K562 (cell line): ENCODE results near the gene DIS3L. TPM values are rescaled to one million over a fixed set of nuclear protein-coding genes. Genes with fewer than 3 reads are reported as not detected.

Source experiments
- CXXC5 ChIP-seq: fragments of 250-450 bp; sonication (Bioruptor Pico); IDR thresholded peaks from 2 replicates; pipeline ENCODE4 v1.8.0; 2022; ENCODE audit warnings: inconsistent platforms, mild to moderate bottlenecking, moderate library complexity
- GATA2 ChIP-seq: sonication (generic); formaldehyde crosslinking; IDR thresholded peaks from 2 replicates; pipeline ENCODE4 v1.4.0; 2020; ENCODE audit warnings: mild to moderate bottlenecking, missing genetic modification reagents
- PRPF4 ChIP-seq: fragments of 200-400 bp; formaldehyde crosslinking; IDR thresholded peaks from one replicate; pipeline ENCODE4 v1.6.1; 2017; ENCODE audit warnings: low read length, low read depth, mild to moderate bottlenecking; ENCODE audit not compliant: insufficient read depth, poor library complexity, severe bottlenecking
- SP1 ChIP-seq: sonication (generic); formaldehyde crosslinking; IDR thresholded peaks from 2 replicates; pipeline ENCODE4 v1.8.1; 2022; ENCODE audit warnings: mild to moderate bottlenecking, missing genetic modification reagents
- TEAD2 ChIP-seq: fragments of 450-650 bp; IDR thresholded peaks from 2 replicates; pipeline ENCODE4 v1.6.1; 2016; ENCODE audit warnings: missing genetic modification characterization, control low read depth, missing compliant biosample characterization
- polyA plus RNA-seq, 8 experiments: library from polyadenylated mRNA; depleted of rRNA in 4 of 8; stranded (reverse) in 5 of 8; unstranded in 3 of 8; fragments of >200 nt; fragmentation: Nextera tagmentation in 2 of 8; fragmentation: Illumina TruSeq in 1 of 8; extraction: Ambion mirVana in 2 of 8; extraction: Trizol in 1 of 8; gene quantifications; 2 replicates each; pipeline versions ENCODE4 v1.2.1 to v1.2.3, GENCODE V29; 2011 to 2014; ENCODE audit warnings: inconsistent platforms in 1 of 8, missing spikeins in 1 of 8
- total RNA-seq, 7 experiments: library from RNA; depleted of rRNA in 6 of 7; stranded (reverse); fragments of >200 nt in 6 of 7; fragmentation: Illumina TruSeq in 2 of 7; extraction: Trizol in 2 of 7; gene quantifications; 2 replicates each; pipeline versions ENCODE4 v1.2.1 to v1.2.3, GENCODE V29; 2011 to 2021; ENCODE audit warnings: low replicate concordance in 1 of 7
- TF ChIP-seq, protein P1 (sequence below): fragments of 450-650 bp; IDR thresholded peaks from 2 replicates; pipeline ENCODE4 v1.6.1; 2018; ENCODE audit not compliant: partially characterized antibody
- TF ChIP-seq, protein P2 (sequence below): fragments of 450-650 bp; IDR thresholded peaks from 2 replicates; pipeline ENCODE4 v1.6.1; 2016; ENCODE audit warnings: borderline replicate concordance
- TF ChIP-seq, protein P3 (sequence below): fragments of 450-650 bp; IDR thresholded peaks from 2 replicates; pipeline ENCODE4 v1.6.1; 2016
- TF ChIP-seq, protein P4 (sequence below), 2 experiments: fragments of 450-650 bp; conservative IDR thresholded peaks; 2 replicates each; pipeline ENCODE4 v1.6.1; 2017; ENCODE audit warnings: mild to moderate bottlenecking in 2 of 2, moderate library complexity in 2 of 2
- TF ChIP-seq, protein P5 (sequence below): fragments of 450-650 bp; IDR thresholded peaks from 2 replicates; pipeline ENCODE4 v1.7.0; 2016; ENCODE audit warnings: borderline replicate concordance

DIS3L gene
- total and polyA plus RNA-seq, 9 of the 15 experiments (the other 6 are each of a cell fraction or from before 2014, with no cell fraction given), result 5.9 to 34.6 (median 16.9) TPM

DNA sequence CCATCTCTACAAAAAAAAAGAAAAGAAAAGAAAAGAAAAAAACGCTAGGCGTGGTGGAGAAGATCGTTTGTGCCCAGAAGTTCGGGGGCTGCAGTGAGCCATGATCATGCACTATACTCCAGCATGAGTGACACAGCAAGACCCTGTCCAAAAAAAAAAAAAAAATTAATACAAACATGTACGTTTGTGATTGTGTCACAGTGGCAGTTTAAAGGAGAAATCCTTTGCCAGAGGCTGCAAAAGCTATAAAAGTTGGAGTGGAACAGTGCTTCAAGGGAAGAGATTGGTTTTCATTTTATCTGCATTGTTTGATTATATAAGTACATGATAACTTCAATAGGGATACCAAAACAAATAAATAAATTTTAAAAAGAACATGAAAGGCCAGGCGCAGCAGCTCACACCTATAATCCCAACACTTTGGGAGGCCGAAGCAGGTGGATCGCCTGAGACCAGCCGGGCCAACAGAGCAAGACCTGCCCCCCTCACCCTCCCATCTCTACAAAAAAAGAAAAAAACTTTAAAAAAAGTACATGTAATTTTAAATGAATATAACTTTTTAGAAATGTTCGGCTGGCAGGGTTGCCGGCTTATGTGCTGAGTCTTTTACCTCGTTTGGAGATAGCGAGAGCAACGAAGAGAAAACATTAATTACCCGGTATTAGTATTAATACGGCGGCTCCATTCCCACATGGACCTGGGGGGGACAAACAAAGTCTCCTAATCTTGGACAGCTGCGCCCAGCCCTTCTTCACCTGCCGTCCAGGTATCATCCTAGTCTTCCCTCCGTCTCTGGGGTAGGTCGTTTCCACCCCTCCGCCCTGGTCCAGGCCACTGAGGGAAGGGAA, 573 bp upstream of the DIS3L start (continued):
- TF ChIP-seq, protein P1, sequence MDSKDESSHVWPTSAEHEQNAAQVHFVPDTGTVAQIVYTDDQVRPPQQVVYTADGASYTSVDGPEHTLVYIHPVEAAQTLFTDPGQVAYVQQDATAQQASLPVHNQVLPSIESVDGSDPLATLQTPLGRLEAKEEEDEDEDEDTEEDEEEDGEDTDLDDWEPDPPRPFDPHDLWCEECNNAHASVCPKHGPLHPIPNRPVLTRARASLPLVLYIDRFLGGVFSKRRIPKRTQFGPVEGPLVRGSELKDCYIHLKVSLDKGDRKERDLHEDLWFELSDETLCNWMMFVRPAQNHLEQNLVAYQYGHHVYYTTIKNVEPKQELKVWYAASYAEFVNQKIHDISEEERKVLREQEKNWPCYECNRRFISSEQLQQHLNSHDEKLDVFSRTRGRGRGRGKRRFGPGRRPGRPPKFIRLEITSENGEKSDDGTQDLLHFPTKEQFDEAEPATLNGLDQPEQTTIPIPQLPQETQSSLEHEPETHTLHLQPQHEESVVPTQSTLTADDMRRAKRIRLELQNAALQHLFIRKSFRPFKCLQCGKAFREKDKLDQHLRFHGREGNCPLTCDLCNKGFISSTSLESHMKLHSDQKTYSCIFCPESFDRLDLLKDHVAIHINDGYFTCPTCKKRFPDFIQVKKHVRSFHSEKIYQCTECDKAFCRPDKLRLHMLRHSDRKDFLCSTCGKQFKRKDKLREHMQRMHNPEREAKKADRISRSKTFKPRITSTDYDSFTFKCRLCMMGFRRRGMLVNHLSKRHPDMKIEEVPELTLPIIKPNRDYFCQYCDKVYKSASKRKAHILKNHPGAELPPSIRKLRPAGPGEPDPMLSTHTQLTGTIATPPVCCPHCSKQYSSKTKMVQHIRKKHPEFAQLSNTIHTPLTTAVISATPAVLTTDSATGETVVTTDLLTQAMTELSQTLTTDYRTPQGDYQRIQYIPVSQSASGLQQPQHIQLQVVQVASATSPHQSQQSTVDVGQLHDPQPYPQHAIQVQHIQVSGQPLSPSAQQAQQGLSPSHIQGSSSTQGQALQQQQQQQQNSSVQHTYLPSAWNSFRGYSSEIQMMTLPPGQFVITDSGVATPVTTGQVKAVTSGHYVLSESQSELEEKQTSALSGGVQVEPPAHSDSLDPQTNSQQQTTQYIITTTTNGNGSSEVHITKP, result peak; percentile 89
- no peak for TF ChIP-seq TEAD2
- TF ChIP-seq, protein P2, sequence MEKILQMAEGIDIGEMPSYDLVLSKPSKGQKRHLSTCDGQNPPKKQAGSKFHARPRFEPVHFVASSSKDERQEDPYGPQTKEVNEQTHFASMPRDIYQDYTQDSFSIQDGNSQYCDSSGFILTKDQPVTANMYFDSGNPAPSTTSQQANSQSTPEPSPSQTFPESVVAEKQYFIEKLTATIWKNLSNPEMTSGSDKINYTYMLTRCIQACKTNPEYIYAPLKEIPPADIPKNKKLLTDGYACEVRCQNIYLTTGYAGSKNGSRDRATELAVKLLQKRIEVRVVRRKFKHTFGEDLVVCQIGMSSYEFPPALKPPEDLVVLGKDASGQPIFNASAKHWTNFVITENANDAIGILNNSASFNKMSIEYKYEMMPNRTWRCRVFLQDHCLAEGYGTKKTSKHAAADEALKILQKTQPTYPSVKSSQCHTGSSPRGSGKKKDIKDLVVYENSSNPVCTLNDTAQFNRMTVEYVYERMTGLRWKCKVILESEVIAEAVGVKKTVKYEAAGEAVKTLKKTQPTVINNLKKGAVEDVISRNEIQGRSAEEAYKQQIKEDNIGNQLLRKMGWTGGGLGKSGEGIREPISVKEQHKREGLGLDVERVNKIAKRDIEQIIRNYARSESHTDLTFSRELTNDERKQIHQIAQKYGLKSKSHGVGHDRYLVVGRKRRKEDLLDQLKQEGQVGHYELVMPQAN, result 0 out of 2 replicates have a peak, but pooled peaks have one; percentile 35
- TF ChIP-seq, protein P3, sequence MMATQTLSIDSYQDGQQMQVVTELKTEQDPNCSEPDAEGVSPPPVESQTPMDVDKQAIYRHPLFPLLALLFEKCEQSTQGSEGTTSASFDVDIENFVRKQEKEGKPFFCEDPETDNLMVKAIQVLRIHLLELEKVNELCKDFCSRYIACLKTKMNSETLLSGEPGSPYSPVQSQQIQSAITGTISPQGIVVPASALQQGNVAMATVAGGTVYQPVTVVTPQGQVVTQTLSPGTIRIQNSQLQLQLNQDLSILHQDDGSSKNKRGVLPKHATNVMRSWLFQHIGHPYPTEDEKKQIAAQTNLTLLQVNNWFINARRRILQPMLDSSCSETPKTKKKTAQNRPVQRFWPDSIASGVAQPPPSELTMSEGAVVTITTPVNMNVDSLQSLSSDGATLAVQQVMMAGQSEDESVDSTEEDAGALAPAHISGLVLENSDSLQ, result peak; percentile 77
- TF ChIP-seq, protein P4, sequence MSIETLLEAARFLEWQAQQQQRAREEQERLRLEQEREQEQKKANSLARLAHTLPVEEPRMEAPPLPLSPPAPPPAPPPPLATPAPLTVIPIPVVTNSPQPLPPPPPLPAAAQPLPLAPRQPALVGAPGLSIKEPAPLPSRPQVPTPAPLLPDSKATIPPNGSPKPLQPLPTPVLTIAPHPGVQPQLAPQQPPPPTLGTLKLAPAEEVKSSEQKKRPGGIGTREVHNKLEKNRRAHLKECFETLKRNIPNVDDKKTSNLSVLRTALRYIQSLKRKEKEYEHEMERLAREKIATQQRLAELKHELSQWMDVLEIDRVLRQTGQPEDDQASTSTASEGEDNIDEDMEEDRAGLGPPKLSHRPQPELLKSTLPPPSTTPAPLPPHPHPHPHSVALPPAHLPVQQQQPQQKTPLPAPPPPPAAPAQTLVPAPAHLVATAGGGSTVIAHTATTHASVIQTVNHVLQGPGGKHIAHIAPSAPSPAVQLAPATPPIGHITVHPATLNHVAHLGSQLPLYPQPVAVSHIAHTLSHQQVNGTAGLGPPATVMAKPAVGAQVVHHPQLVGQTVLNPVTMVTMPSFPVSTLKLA (conservative IDR thresholded peaks at IDR 0.05), result peak in 1 of 2 experiments; percentile 21; a peak in 1 of 4 replicates
- TF ChIP-seq, protein P5, sequence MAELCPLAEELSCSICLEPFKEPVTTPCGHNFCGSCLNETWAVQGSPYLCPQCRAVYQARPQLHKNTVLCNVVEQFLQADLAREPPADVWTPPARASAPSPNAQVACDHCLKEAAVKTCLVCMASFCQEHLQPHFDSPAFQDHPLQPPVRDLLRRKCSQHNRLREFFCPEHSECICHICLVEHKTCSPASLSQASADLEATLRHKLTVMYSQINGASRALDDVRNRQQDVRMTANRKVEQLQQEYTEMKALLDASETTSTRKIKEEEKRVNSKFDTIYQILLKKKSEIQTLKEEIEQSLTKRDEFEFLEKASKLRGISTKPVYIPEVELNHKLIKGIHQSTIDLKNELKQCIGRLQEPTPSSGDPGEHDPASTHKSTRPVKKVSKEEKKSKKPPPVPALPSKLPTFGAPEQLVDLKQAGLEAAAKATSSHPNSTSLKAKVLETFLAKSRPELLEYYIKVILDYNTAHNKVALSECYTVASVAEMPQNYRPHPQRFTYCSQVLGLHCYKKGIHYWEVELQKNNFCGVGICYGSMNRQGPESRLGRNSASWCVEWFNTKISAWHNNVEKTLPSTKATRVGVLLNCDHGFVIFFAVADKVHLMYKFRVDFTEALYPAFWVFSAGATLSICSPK, result no peak
- no peak for TF ChIP-seq GATA2
- peak; percentile 53; the same call in 1 of the 2 replicates for TF ChIP-seq SP1 (CRISPR knock-in tag)
- no peak for TF ChIP-seq CXXC5 (CRISPR knock-in tag)
- no peak for TF ChIP-seq PRPF4
